Fibroblast of lung (primary cell): Measurements from ENCODE around the gene PIK3C2G. TPM values are rescaled to one million over a fixed set of nuclear protein-coding genes. Genes with fewer than 3 reads are reported as not detected.
A peak's percentile ranks its signal among the peaks of the same experiment; 100 is the strongest.

Experiments
- DNase-seq, 2 donors: peaks; one replicate each; pipeline versions ENCODE4 v3.0.0 to v3.0.0-alpha.2; 2010; ENCODE audit warnings: low read depth in 2 of 2
- H2AFZ ChIP-seq: 2 replicates; pipeline ENCODE4 v1.5.1; 2012; ENCODE audit warnings: low read length, control low read depth, inconsistent platforms
- H3K27ac ChIP-seq: 2 replicates; pipeline ENCODE4 v1.5.1; 2011; ENCODE audit warnings: low read length, control low read depth; ENCODE audit not compliant: insufficient read depth
- H3K27me3 ChIP-seq: 2 replicates; pipeline ENCODE4 v1.5.1; 2011; ENCODE audit warnings: mild to moderate bottlenecking, low read length; ENCODE audit not compliant: control insufficient read depth, insufficient read depth
- H3K36me3 ChIP-seq: 2 replicates; pipeline ENCODE4 v1.5.1; 2011; ENCODE audit warnings: low read length; ENCODE audit not compliant: control insufficient read depth, insufficient read depth
- H3K4me1 ChIP-seq: 2 replicates; pipeline ENCODE4 v1.5.1; 2011; ENCODE audit warnings: low read length; ENCODE audit not compliant: control insufficient read depth, insufficient read depth; ENCODE audit errors: extremely low read depth
- H3K4me2 ChIP-seq: 2 replicates; pipeline ENCODE4 v1.5.1; 2011; ENCODE audit warnings: low read length, control low read depth; ENCODE audit not compliant: insufficient read depth; ENCODE audit errors: extremely low read depth
- H3K4me3 ChIP-seq, 4 experiments: fragments of 200-600 bp in 1 of 4; sonication (generic) in 1 of 4; replicated peaks in 1 of 4; 2 replicates each; pipeline ENCODE4 v1.5.1; 2011 to 2016; ENCODE audit warnings: low read length in 4 of 4, low read depth in 3 of 4, mild to moderate bottlenecking in 3 of 4, control low read depth in 2 of 4, inconsistent platforms in 1 of 4, mixed read lengths in 1 of 4; ENCODE audit not compliant: insufficient read depth in 1 of 4; ENCODE audit errors: control extremely low read depth in 1 of 4
- H3K79me2 ChIP-seq: 2 replicates; pipeline ENCODE4 v1.5.1; 2012; ENCODE audit warnings: mild to moderate bottlenecking, low read length, inconsistent platforms; ENCODE audit not compliant: control insufficient read depth, insufficient read depth
- H3K9ac ChIP-seq: 2 replicates; pipeline ENCODE4 v1.5.1; 2011; ENCODE audit warnings: mild to moderate bottlenecking, low read length, control low read depth; ENCODE audit not compliant: insufficient read depth
- H3K9me3 ChIP-seq: 2 replicates; pipeline ENCODE4 v1.5.1; 2012; ENCODE audit warnings: low read depth, low read length; ENCODE audit not compliant: control insufficient read depth, insufficient read depth
- H4K20me1 ChIP-seq: 2 replicates; pipeline ENCODE4 v1.5.1; 2011; ENCODE audit warnings: low read length; ENCODE audit not compliant: control insufficient read depth, insufficient read depth; ENCODE audit errors: extremely low read depth
- EZH2 ChIP-seq: IDR thresholded peaks from 2 replicates; pipeline ENCODE4 v1.5.1; 2012; ENCODE audit warnings: low read length, control low read depth, mild to moderate bottlenecking; ENCODE audit errors: missing control alignments
- polyA plus RNA-seq, 2 donors: library from polyadenylated mRNA; depleted of rRNA in 1 of 2; stranded (reverse) in 1 of 2; unstranded in 1 of 2; fragments of >200 nt; gene quantifications; 2 replicates each; pipeline ENCODE4 v1.2.1, GENCODE V29; 2011 to 2012; ENCODE audit warnings: missing spikeins in 1 of 2
- total RNA-seq: library from RNA; depleted of rRNA; stranded (reverse); fragments of >200 nt; gene quantifications from 2 replicates; pipeline ENCODE4 v1.2.1, GENCODE V29; 2014
- TF ChIP-seq, protein P1 (sequence below), 2 donors: IDR thresholded peaks in 1 of 2; conservative IDR thresholded peaks in 1 of 2; 1 replicate in 1 of 2; 2 replicates in 1 of 2; pipeline ENCODE4 v1.5.1; 2011 to 2012; ENCODE audit warnings: low read length in 2 of 2, control low read depth in 1 of 2, inconsistent platforms in 1 of 2, low read depth in 1 of 2, mild to moderate bottlenecking in 1 of 2

PIK3C2G gene
- total and polyA plus RNA-seq, 2 donors (not counting 1 experiment from before 2014, with no cell fraction given): not detected

- Histone ChIP-seq H3K27me3 (no peaks in the 10 kb centered on the region), H3K9me3 (no peaks in the 10 kb centered on the region), H4K20me1 (no peaks in the 10 kb centered on the region), H3K9ac (no peak overlapping the region), H3K36me3 (no peaks in the 10 kb centered on the region), H3K4me2 (peak overlapping the region; percentile 80), H2AFZ (peak overlapping the region; percentile 68), H3K4me3 (peak overlapping the region in 3 of 4 experiments; percentile 25 to 41 (median 36)), H3K27ac (no peak overlapping the region), H3K79me2 (no peaks in the 10 kb centered on the region), H3K4me1 (no peaks in the 10 kb centered on the region)
- TF ChIP-seq EZH2: no peak
- TF ChIP-seq, protein P1, sequence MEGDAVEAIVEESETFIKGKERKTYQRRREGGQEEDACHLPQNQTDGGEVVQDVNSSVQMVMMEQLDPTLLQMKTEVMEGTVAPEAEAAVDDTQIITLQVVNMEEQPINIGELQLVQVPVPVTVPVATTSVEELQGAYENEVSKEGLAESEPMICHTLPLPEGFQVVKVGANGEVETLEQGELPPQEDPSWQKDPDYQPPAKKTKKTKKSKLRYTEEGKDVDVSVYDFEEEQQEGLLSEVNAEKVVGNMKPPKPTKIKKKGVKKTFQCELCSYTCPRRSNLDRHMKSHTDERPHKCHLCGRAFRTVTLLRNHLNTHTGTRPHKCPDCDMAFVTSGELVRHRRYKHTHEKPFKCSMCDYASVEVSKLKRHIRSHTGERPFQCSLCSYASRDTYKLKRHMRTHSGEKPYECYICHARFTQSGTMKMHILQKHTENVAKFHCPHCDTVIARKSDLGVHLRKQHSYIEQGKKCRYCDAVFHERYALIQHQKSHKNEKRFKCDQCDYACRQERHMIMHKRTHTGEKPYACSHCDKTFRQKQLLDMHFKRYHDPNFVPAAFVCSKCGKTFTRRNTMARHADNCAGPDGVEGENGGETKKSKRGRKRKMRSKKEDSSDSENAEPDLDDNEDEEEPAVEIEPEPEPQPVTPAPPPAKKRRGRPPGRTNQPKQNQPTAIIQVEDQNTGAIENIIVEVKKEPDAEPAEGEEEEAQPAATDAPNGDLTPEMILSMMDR (conservative IDR thresholded peaks at IDR 0.05 in 1 of 2, IDR thresholded peaks at IDR 0.05 in 1 of 2; ENCODE audit: low read depth in 1 of 2, low read length in 2 of 2): no peak
- no peak for DNase-seq
Measured at GRCh38 chr12:18296909-18297280, 35.6 kb downstream of the PIK3C2G start.

DNA sequence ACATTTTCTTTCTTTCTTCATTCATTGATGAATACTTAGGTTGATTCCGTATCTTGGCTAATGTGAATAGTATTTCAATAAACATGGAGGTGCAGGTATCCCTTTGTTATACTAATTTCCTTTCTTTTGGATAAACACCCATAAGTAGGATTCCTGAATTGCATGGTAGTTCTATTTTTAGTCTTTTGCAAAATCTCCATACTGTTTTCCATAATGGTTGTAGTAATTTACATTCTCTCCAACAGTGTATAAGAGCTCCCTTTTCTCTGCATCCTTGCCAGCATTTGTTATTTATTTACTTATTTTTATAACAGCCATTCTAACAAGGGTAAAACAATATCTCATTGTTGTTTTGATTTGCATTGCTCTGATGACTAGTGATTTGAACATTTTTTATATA, 36.6 kb downstream of the PIK3C2G start:
- Histone ChIP-seq H3K9ac (no peak overlapping the region), H3K9me3 (no peaks in the 10 kb centered on the region), H3K36me3 (no peaks in the 10 kb centered on the region), H3K4me3 (no peak overlapping the region), H4K20me1 (no peaks in the 10 kb centered on the region), H3K27me3 (no peaks in the 10 kb centered on the region), H3K4me1 (no peaks in the 10 kb centered on the region), H3K27ac (no peak overlapping the region), H3K79me2 (no peaks in the 10 kb centered on the region), H3K4me2 (no peak overlapping the region), H2AFZ (no peak overlapping the region)
- TF ChIP-seq, protein P1 (conservative IDR thresholded peaks at IDR 0.05 in 1 of 2, IDR thresholded peaks at IDR 0.05 in 1 of 2; ENCODE audit: low read depth in 1 of 2, low read length in 2 of 2): no peak
- TF ChIP-seq EZH2: no peak
- no peak for DNase-seq

GRCh38 chr12:18302809-18303430, 41.6 kb downstream of the PIK3C2G start:
- no peak overlapping the region for H3K4me2 ChIP-seq

More at GRCh38 chr12:18302809-18303430, 41.6 kb downstream of the PIK3C2G start:
- Histone ChIP-seq H3K27me3 (no peaks in the 10 kb centered on the region), H3K36me3 (no peaks in the 10 kb centered on the region), H3K79me2 (no peaks in the 10 kb centered on the region), H2AFZ (no peak overlapping the region), H4K20me1 (no peaks in the 10 kb centered on the region), H3K9ac (no peak overlapping the region), H3K9me3 (no peaks in the 10 kb centered on the region), H3K4me1 (no peaks in the 10 kb centered on the region), H3K27ac (no peak overlapping the region), H3K4me3 (no peak overlapping the region)
- TF ChIP-seq, protein P1 (conservative IDR thresholded peaks at IDR 0.05 in 1 of 2, IDR thresholded peaks at IDR 0.05 in 1 of 2; ENCODE audit: low read depth in 1 of 2, low read length in 2 of 2): no peak
- no peak for TF ChIP-seq EZH2
- DNase-seq: no peak
